MCF 10A (cell line): Measurements from ENCODE around the gene KIAA1328. TPM values are rescaled to one million over a fixed set of nuclear protein-coding genes. Genes with fewer than 3 reads are reported as not detected.

Source experiments
- BruUV-seq: library from RNA; stranded (reverse); fragments of 400-500 nt; replicated peaks from 2 replicates; lab custom pipeline; 2021; lab: Mats Ljungman, UMichigan
- CTCF ChIA-PET: fragments of 300-600 bp; sonication (Branson Sonifier 250); formaldehyde crosslinking; extraction: SDS; loops from one replicate; lab custom pipeline; 2021; ENCODE audit warnings: antibody characterized with exemption, inconsistent platforms; lab: Yijun Ruan, JAX
- POLR2A ChIA-PET: fragments of 300-600, 350-650 bp; sonication (Branson Sonifier 250); formaldehyde crosslinking; extraction: SDS; loops from one replicate; lab custom pipeline; 2020; ENCODE audit warnings: antibody characterized with exemption, inconsistent platforms; lab: Yijun Ruan, JAX
- DNase-seq: peaks from one replicate; pipeline ENCODE4 v3.0.0-alpha.2; 2018; ENCODE audit not compliant: unreplicated experiment
- H3K27ac Mint-ChIP-seq: one replicate; pipeline ENCODE4 v1.8.0; 2022; ENCODE audit warnings: mild to moderate bottlenecking, low read depth, mixed read lengths; ENCODE audit not compliant: unreplicated experiment
- H3K27me3 Mint-ChIP-seq: one replicate; pipeline ENCODE4 v1.8.0; 2022; ENCODE audit warnings: mixed read lengths; ENCODE audit not compliant: insufficient read depth, unreplicated experiment
- H3K36me3 Mint-ChIP-seq: one replicate; pipeline ENCODE4 v1.8.0; 2022; ENCODE audit warnings: mild to moderate bottlenecking, moderate library complexity, mixed read lengths; ENCODE audit not compliant: insufficient read depth, unreplicated experiment
- H3K4me1 Mint-ChIP-seq: one replicate; pipeline ENCODE4 v1.8.0; 2022; ENCODE audit warnings: mixed read lengths; ENCODE audit not compliant: insufficient read depth, unreplicated experiment
- H3K4me3 Mint-ChIP-seq: one replicate; pipeline ENCODE4 v1.8.0; 2022; ENCODE audit warnings: mild to moderate bottlenecking, moderate library complexity, mixed read lengths; ENCODE audit not compliant: unreplicated experiment
- H3K9me3 Mint-ChIP-seq: one replicate; pipeline ENCODE4 v1.8.0; 2022; ENCODE audit warnings: mixed read lengths; ENCODE audit not compliant: unreplicated experiment
- intact Hi-C: fragments of 100-400 bp; cut with micrococcal nuclease; formaldehyde crosslinking; loops from 2 replicates; pipeline ENCODE4 v1.14.1; 2022
- total RNA-seq: library from RNA; stranded (reverse); gene quantifications from 2 replicates; pipeline ENCODE4 v1.2.3, GENCODE V29; 2022
- TF ChIP-seq, protein P1 (sequence below): fragments of 200-600 bp; IDR thresholded peaks from one replicate; pipeline ENCODE4 v1.8.0; 2022; ENCODE audit warnings: antibody characterized with exemption, mild to moderate bottlenecking; ENCODE audit not compliant: unreplicated experiment

Gene KIAA1328
- total RNA-seq, 1 experiment from 2014 or later, result 4.1 TPM

DNA sequence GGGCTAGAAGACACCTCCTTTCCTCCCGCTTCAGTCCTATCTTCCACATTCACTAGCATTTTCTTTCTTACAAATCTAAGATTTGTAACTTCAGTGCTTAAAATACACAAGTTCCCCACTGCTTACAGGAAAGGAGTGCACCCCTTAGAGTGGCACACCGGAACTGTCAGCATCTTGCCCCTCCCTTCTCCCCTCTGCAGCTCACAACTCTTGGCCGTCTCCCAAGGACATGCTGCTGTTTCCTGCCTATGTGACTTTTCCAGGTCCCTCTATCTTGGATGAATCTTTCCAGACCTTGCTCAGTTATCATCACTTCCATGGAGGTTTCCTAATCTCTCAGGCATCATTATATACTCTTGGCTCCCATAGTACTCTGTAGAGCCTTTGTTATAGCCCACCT lies 401.8 kb downstream of the KIAA1328 start:
- ChIA-PET POLR2A (no interaction called here), CTCF (no interaction called here)
- intact Hi-C loops, result no loop called here
- no peaks in the 10 kb centered on the region for H3K27me3 Mint-ChIP-seq
- no peaks in the 10 kb centered on the region for H3K36me3 Mint-ChIP-seq
- no peak overlapping the region for H3K27ac Mint-ChIP-seq
- H3K4me1 Mint-ChIP-seq, result no peaks in the 10 kb centered on the region
- TF ChIP-seq, protein P1, sequence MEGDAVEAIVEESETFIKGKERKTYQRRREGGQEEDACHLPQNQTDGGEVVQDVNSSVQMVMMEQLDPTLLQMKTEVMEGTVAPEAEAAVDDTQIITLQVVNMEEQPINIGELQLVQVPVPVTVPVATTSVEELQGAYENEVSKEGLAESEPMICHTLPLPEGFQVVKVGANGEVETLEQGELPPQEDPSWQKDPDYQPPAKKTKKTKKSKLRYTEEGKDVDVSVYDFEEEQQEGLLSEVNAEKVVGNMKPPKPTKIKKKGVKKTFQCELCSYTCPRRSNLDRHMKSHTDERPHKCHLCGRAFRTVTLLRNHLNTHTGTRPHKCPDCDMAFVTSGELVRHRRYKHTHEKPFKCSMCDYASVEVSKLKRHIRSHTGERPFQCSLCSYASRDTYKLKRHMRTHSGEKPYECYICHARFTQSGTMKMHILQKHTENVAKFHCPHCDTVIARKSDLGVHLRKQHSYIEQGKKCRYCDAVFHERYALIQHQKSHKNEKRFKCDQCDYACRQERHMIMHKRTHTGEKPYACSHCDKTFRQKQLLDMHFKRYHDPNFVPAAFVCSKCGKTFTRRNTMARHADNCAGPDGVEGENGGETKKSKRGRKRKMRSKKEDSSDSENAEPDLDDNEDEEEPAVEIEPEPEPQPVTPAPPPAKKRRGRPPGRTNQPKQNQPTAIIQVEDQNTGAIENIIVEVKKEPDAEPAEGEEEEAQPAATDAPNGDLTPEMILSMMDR, result no peak
- no peak for DNase-seq
- BruUV-seq, result no TSS peak
- H3K4me3 Mint-ChIP-seq, result no peak overlapping the region
- H3K9me3 Mint-ChIP-seq, result no peaks in the 10 kb centered on the region

DNA sequence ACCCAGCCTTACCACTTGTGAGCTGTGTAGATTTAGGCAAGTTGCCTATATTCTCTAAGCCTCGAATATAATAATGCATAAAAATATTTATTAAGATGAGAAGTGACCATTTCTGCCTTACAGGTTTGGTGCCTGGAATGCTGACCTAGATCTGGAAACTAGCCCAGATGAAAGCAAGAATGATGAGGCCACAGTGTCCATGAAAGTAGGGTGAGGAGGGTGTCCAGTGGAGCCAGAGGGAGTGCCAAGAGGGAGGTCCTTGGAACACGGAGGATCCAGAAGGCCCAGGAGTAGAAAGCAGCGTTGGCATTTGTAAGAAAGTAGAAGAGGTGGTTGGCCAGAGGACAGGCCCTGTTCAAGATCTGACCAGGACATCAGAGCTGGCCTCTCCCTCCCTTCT lies 402.3 kb downstream of the KIAA1328 start:
- no peak overlapping the region for H3K27ac Mint-ChIP-seq
- ChIA-PET POLR2A (no interaction called here), CTCF (no interaction called here)
- no peak for DNase-seq
- BruUV-seq, result no TSS peak
- TF ChIP-seq, protein P1, result no peak
- no peaks in the 10 kb centered on the region for H3K27me3 Mint-ChIP-seq
- intact Hi-C loops, result no loop called here
- no peak overlapping the region for H3K4me3 Mint-ChIP-seq
- no peaks in the 10 kb centered on the region for H3K4me1 Mint-ChIP-seq
- H3K9me3 Mint-ChIP-seq, result no peaks in the 10 kb centered on the region
- H3K36me3 Mint-ChIP-seq, result no peaks in the 10 kb centered on the region

DNA sequence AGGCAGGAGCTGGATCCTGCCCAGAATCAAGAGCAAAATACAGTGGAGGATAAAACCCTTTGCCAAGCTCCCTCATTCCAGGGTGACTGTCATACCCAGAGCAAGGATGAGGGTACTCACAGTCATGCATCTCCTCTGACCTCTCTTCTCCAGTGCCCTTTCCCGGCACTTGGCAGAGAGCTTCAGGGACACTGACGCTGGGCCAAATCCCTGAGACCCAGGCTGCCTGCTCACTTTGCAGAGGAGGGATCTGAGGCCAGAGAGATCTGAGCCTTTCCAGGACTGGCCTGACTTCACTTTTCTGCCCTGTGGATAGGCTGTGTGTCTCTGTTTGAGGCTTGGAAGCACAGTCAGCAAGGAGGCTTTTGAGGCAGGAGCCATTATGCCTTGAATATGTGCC lies 406.7 kb downstream of the KIAA1328 start:
- no peaks in the 10 kb centered on the region for H3K27me3 Mint-ChIP-seq
- no peaks in the 10 kb centered on the region for H3K4me1 Mint-ChIP-seq
- DNase-seq, result no peak
- H3K4me3 Mint-ChIP-seq, result no peak overlapping the region
- H3K9me3 Mint-ChIP-seq, result no peaks in the 10 kb centered on the region
- intact Hi-C loops, result no loop called here
- TF ChIP-seq, protein P1, result no peak
- ChIA-PET CTCF (no interaction called here), POLR2A (no interaction called here)
- no peak overlapping the region for H3K27ac Mint-ChIP-seq
- no TSS peak for BruUV-seq
- no peaks in the 10 kb centered on the region for H3K36me3 Mint-ChIP-seq

DNA sequence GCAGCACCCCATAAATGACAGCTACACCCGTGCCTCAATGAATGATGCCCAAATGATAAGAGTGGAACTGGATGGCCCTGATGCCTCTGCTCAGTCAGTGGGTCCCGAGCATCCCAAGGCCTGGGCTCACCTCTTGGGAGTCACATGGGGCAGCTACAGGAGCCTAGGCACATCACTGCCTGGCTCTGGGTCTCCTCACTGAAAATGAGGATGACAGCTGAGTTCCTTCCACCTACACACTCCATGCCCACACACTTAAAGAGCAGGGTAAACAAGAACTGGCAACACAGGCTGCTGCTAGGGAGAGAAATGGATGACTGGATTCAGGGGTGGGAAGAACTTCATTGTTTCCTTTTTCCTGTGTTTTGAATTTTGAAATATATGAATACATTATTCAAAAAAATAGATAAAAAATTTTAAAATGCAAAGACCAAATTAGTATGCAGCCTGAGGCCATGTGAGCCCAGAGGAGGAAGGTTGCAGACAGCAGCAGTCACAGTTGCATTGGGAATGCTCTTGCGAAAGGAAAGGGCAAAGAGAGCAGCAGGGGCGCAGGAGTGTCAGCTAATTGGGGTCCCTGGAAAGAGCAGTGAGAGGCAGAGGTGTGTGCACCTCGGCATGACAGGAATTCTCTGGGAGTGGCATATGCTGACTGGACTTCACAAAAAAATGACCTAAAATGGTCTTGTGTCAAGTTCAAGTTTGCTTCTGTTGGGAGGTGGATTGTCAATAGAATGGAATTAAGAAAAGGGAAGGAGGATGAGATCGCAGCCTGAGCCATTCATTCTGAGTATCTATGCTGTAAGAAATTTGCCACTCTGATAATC lies 409.6 kb downstream of the KIAA1328 start:
- POLR2A ChIA-PET, result no interaction called here
- Mint-ChIP-seq H3K27ac (no peak overlapping the region), H3K9me3 (no peaks in the 10 kb centered on the region), H3K27me3 (no peaks in the 10 kb centered on the region), H3K4me1 (no peaks in the 10 kb centered on the region), H3K36me3 (no peaks in the 10 kb centered on the region), H3K4me3 (no peak overlapping the region)
- TF ChIP-seq, protein P1, result no peak
- BruUV-seq, result no TSS peak
- DNase-seq, result no peak
- intact Hi-C loops, result no loop called here
- CTCF ChIA-PET, result interaction anchor here (1.0 kb wide), 1 partner anchor 27 kb away, joined by 3 read pairs; no protein-coding TSS in a partner anchor
